Measurements from ENCODE around the gene IDH3A. TPM values are rescaled to one million over a fixed set of nuclear protein-coding genes. Genes with fewer than 3 reads are reported as not detected.
A peak's percentile ranks its signal among the peaks of the same experiment; 100 is the strongest.
"Not testable (repeated sequence)": the region's sequence is repeated elsewhere in the genome, so short reads cannot be mapped to it uniquely, and the experiment has no call there.

IDH3A gene
- total and polyA plus RNA-seq, 5 donors, result 193 to 523 (median 447) TPM

- intact Hi-C loops (cut with DNase I), result no loop called here
Measured at GRCh38 chr15:78148392-78149067, 632 bp upstream of the IDH3A start.

GRCh38 chr15:78149805-78150751 lies 916 bp downstream of the IDH3A start:
- intact Hi-C loops (cut with DNase I), result no loop called here
- peak overlapping the region; percentile 98 for H3K27ac ChIP-seq (ENCODE audit: low read length)
- DNase-seq, result no peak
- 11% methylated on average over 20 of the region's 20 CpGs for WGBS
- H3K9me3 ChIP-seq (ENCODE audit: control insufficient read depth, low read length), result no peaks in the 10 kb centered on the region
- H3K27me3 ChIP-seq (ENCODE audit: control insufficient read depth, insufficient read depth), result no peaks in the 10 kb centered on the region
- H3K4me1 ChIP-seq (ENCODE audit: control insufficient read depth, insufficient read depth, low read length), result peaks cover 9% of the 10 kb centered on the region
- H3K4me3 ChIP-seq (ENCODE audit: low read length), result peak overlapping the region; percentile 93
- no peak for ATAC-seq

More at GRCh38 chr15:78148392-78149067, 632 bp upstream of the IDH3A start:
- ATAC-seq (peak in 1 of 2 donors; percentile 4), DNase-seq (peak in 1 of 3 donors; percentile 42)
- H3K27me3 ChIP-seq (ENCODE audit: control insufficient read depth, insufficient read depth), result no peaks in the 10 kb centered on the region
- peak overlapping the region; percentile 93 for H3K4me3 ChIP-seq (ENCODE audit: low read length)
- peak overlapping the region; percentile 46 for H3K27ac ChIP-seq (ENCODE audit: low read length)
- 19% methylated on average over 14 of the region's 14 CpGs for WGBS
- peaks cover 7% of the 10 kb centered on the region for H3K4me1 ChIP-seq (ENCODE audit: control insufficient read depth, insufficient read depth, low read length)
- H3K9me3 ChIP-seq (ENCODE audit: control insufficient read depth, low read length), result no peaks in the 10 kb centered on the region

- H3K4me1 ChIP-seq (ENCODE audit: control insufficient read depth, insufficient read depth, low read length); H3K9me3 ChIP-seq (ENCODE audit: control insufficient read depth, low read length); ATAC-seq; H3K27me3 ChIP-seq (ENCODE audit: control insufficient read depth, insufficient read depth); DNase-seq; intact Hi-C loops (cut with DNase I): not testable (repeated sequence)
- peak overlapping the region; percentile 80 for H3K27ac ChIP-seq (ENCODE audit: low read length)
- 95% methylated on average over 8 of the region's 8 CpGs for WGBS
- H3K4me3 ChIP-seq (ENCODE audit: low read length), result peak overlapping the region; percentile 93
Measured at GRCh38 chr15:78151075-78151474, 1.9 kb downstream of the IDH3A start.

- H3K9me3 ChIP-seq (ENCODE audit: control insufficient read depth, low read length), result no peaks in the 10 kb centered on the region
- H3K27ac ChIP-seq (ENCODE audit: low read length), result peak overlapping the region; percentile 48
- H3K27me3 ChIP-seq (ENCODE audit: control insufficient read depth, insufficient read depth), result no peaks in the 10 kb centered on the region
- no peak for ATAC-seq
- no peak for DNase-seq
- H3K4me3 ChIP-seq (ENCODE audit: low read length), result no peak overlapping the region
- 66% methylated on average over 3 of the region's 3 CpGs for WGBS
- intact Hi-C loops (cut with DNase I), result no loop called here
- peaks cover 6% of the 10 kb centered on the region for H3K4me1 ChIP-seq (ENCODE audit: control insufficient read depth, insufficient read depth, low read length)
Measured at GRCh38 chr15:78154955-78155354, 5.8 kb downstream of the IDH3A start.

GRCh38 chr15:78155355-78155939 lies 6.3 kb downstream of the IDH3A start:
- H3K4me1 ChIP-seq (ENCODE audit: control insufficient read depth, insufficient read depth, low read length), result peaks cover 6% of the 10 kb centered on the region
- no peak for DNase-seq
- no peaks in the 10 kb centered on the region for H3K9me3 ChIP-seq (ENCODE audit: control insufficient read depth, low read length)
- WGBS, result 69% methylated on average over 4 of the region's 4 CpGs
- intact Hi-C loops (cut with DNase I), result no loop called here
- ATAC-seq, result no peak
- H3K4me3 ChIP-seq (ENCODE audit: low read length), result peak overlapping the region; percentile 15
- H3K27ac ChIP-seq (ENCODE audit: low read length), result no peak overlapping the region
- no peaks in the 10 kb centered on the region for H3K27me3 ChIP-seq (ENCODE audit: control insufficient read depth, insufficient read depth)

- Histone ChIP-seq H3K27me3 (ENCODE audit: control insufficient read depth, insufficient read depth) (no peaks in the 10 kb centered on the region), H3K9me3 (ENCODE audit: control insufficient read depth, low read length) (no peaks in the 10 kb centered on the region), H3K27ac (ENCODE audit: low read length) (no peak overlapping the region), H3K4me3 (ENCODE audit: low read length) (no peak overlapping the region), H3K4me1 (ENCODE audit: control insufficient read depth, insufficient read depth, low read length) (peaks cover 6% of the 10 kb centered on the region)
- DNase-seq, result no peak
- intact Hi-C loops (cut with DNase I), result no loop called here
- no peak for ATAC-seq
- WGBS, result 72% methylated on average over 1 of the region's 1 CpG
Measured at GRCh38 chr15:78156653-78157052, 7.5 kb downstream of the IDH3A start.

GRCh38 chr15:78157203-78157602 lies 8.0 kb downstream of the IDH3A start:
- intact Hi-C loops (cut with DNase I), result no loop called here
- Histone ChIP-seq H3K4me3 (ENCODE audit: low read length) (no peak overlapping the region), H3K27ac (ENCODE audit: low read length) (no peak overlapping the region), H3K27me3 (ENCODE audit: control insufficient read depth, insufficient read depth) (no peaks in the 10 kb centered on the region), H3K9me3 (ENCODE audit: control insufficient read depth, low read length) (no peaks in the 10 kb centered on the region), H3K4me1 (ENCODE audit: control insufficient read depth, insufficient read depth, low read length) (peaks cover 6% of the 10 kb centered on the region)
- DNase-seq, result no peak
- no peak for ATAC-seq
- 38% methylated on average over 2 of the region's 2 CpGs for WGBS

- peak; percentile 47 to 65 for ATAC-seq
- intact Hi-C loops (cut with DNase I), result no loop called here
- no peak overlapping the region for H3K27ac ChIP-seq (ENCODE audit: low read length)
- H3K27me3 ChIP-seq (ENCODE audit: control insufficient read depth, insufficient read depth), result no peaks in the 10 kb centered on the region
- H3K4me1 ChIP-seq (ENCODE audit: control insufficient read depth, insufficient read depth, low read length), result peaks cover 1% of the 10 kb centered on the region
- no peak for DNase-seq
- H3K9me3 ChIP-seq (ENCODE audit: control insufficient read depth, low read length), result no peaks in the 10 kb centered on the region
- no peak overlapping the region for H3K4me3 ChIP-seq (ENCODE audit: low read length)
- 72% methylated on average over 3 of the region's 3 CpGs for WGBS
Measured at GRCh38 chr15:78159395-78159794, 10.2 kb downstream of the IDH3A start.

GRCh38 chr15:78162038-78162437 lies 12.9 kb downstream of the IDH3A start:
- DNase-seq (no peak), ATAC-seq (peak in 1 of 2 donors; percentile 36)
- Histone ChIP-seq H3K4me3 (ENCODE audit: low read length) (no peak overlapping the region), H3K27me3 (ENCODE audit: control insufficient read depth, insufficient read depth) (no peaks in the 10 kb centered on the region), H3K4me1 (ENCODE audit: control insufficient read depth, insufficient read depth, low read length) (no peaks in the 10 kb centered on the region), H3K27ac (ENCODE audit: low read length) (no peak overlapping the region), H3K9me3 (ENCODE audit: control insufficient read depth, low read length) (no peaks in the 10 kb centered on the region)
- intact Hi-C loops (cut with DNase I), result no loop called here
- WGBS, result 79% methylated on average over 13 of the region's 13 CpGs

GRCh38 chr15:78164010-78164409 lies 14.8 kb downstream of the IDH3A start:
- no peak overlapping the region for H3K4me3 ChIP-seq (ENCODE audit: low read length)
- no peaks in the 10 kb centered on the region for H3K9me3 ChIP-seq (ENCODE audit: control insufficient read depth, low read length)
- WGBS, result 86% methylated on average over 2 of the region's 2 CpGs
- ATAC-seq (no peak), DNase-seq (no peak)
- H3K27me3 ChIP-seq (ENCODE audit: control insufficient read depth, insufficient read depth), result no peaks in the 10 kb centered on the region
- H3K4me1 ChIP-seq (ENCODE audit: control insufficient read depth, insufficient read depth, low read length), result no peaks in the 10 kb centered on the region
- intact Hi-C loops (cut with DNase I), result no loop called here
- H3K27ac ChIP-seq (ENCODE audit: low read length), result no peak overlapping the region
